GM12873 (cell line): ENCODE measurements around the gene TSPYL2.

Experiments
- CTCF ChIP-seq: IDR thresholded peaks from 2 replicates; pipeline ENCODE4 v1.5.1; 2012; ENCODE audit warnings: low read depth, mild to moderate bottlenecking, moderate library complexity, low read length, control low read depth; ENCODE audit not compliant: insufficient read depth; ENCODE audit errors: missing control alignments

TSPYL2 gene

GRCh38 chrX:53089224-53089842, 7.2 kb downstream of the TSPYL2 start:
- TF ChIP-seq CTCF = peak; percentile 76

GRCh38 chrX:53089925-53090324, 7.8 kb downstream of the TSPYL2 start:
- TF ChIP-seq CTCF = no peak

GRCh38 chrX:53091354-53091753, 9.2 kb downstream of the TSPYL2 start:
- no peak for TF ChIP-seq CTCF

- TF ChIP-seq CTCF = peak; percentile 56
Measured at GRCh38 chrX:53093177-53093655, 11.0 kb downstream of the TSPYL2 start.

GRCh38 chrX:53093748-53094581, 11.8 kb downstream of the TSPYL2 start, which contains the start of gene KANTR:
KANTR (plus strand) TSS chrX:53094142; CDS start chrX:53124273, 30,131 bp downstream.
- TF ChIP-seq CTCF = no peak

DNA sequence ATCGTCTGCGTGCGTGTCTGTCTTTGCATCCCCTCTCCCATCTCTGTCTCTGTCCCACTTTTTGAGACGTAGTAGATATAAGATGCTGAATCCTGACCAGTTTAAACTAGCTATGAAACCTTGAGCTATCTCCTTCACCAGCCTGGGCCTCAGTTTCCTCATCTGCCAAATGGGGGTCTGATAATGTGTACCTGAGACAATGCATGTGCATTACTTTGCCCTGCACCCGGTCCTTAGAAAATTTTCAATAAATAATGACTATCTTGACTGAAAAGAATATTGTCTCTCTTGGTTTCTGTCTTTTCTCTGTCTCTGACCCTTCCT, 12.4 kb downstream of the TSPYL2 start:
- no peak for TF ChIP-seq CTCF

- TF ChIP-seq CTCF = no peak
Measured at GRCh38 chrX:53095796-53096195, 13.6 kb downstream of the TSPYL2 start.
